Measurements from ENCODE around the gene NRL. TPM values are rescaled to one million over a fixed set of nuclear protein-coding genes. Genes with fewer than 3 reads are reported as not detected.
"Not testable (repeated sequence)": the region's sequence is repeated elsewhere in the genome, so short reads cannot be mapped to it uniquely, and the experiment has no call there.

NRL gene
- total RNA-seq, 1 experiment from 2014 or later = 1.3 TPM

DNA sequence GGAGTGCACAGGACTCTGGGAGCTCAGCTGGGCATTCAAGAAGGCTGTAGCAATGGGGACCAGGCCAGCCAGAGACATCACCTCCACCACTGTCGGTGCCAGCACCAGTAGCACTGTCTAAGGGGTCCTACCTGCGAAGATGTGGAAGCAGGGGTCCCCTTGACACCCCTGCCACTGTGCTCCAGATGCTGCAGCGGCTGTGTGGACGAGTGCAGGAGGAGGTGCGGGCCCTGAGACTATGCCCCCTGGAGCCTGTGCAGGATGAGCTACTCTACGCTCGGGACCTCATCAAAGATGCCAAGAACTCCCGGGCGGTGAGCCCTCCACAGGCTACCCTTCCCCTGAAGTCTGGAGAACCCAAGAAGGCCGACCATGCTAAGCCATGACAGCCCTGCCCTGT lies 54.3 kb downstream of the NRL start:
- in situ Hi-C loops (cut with HindIII; ENCODE audit: low sequenced_read_pairs) = no loop called here
- DNase-seq (ENCODE audit: low spot score) = no peak

DNA sequence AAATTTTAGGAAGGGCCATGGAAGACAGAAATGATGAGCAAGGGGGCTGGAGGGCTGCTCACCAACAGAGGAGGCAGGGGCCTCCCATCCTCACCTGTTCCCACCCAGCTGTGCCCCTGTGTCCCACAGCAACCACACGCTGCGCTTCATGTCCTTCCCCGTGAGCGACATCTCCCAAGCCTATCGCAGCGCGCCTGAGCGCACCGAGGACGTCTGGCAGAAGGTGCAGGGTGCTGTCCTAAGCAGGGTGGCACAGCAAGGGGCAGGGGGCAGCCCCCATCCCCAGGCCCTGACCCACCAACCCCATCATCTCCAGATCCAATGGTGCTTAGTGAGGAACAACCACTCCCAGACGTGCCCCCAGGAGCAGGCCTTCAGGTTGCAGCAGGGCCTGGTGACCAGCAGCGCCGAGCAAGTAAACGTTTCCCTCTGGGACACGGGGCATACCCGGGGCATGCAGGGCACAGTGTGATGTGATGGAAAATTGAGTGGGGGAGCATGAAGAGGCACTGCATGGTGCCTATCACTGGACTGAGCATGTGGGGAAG lies 54.8 kb downstream of the NRL start:
- DNase-seq (ENCODE audit: low spot score) = no peak
- in situ Hi-C loops (cut with HindIII; ENCODE audit: low sequenced_read_pairs) = no loop called here

DNA sequence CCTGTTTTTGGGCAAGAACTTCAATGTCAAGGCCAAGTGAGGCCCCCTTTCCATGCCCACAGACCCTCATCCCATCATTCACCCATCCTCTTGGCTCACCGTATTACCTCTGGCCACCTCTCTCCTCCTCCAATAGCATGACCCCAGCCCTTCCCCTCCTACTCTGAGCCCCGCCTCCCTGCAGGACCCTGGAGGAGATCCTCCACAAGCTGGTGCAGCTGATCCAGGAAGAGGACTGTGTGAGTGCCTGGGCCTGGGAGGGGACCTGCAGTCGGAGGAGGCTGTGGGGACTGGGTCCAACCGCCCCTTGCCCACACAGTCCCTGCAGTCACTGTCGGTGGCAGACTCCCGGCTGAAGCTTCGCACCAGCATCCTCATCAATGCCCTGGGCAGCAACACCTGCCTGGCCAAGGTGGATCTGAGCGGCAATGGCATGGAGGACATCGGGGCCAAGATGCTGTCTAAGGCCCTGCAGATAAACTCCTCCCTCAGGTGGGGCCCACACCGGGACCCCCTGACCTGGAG lies 55.7 kb downstream of the NRL start:
- in situ Hi-C loops (cut with HindIII; ENCODE audit: low sequenced_read_pairs) = no loop called here
- no peak for DNase-seq (ENCODE audit: low spot score)

DNA sequence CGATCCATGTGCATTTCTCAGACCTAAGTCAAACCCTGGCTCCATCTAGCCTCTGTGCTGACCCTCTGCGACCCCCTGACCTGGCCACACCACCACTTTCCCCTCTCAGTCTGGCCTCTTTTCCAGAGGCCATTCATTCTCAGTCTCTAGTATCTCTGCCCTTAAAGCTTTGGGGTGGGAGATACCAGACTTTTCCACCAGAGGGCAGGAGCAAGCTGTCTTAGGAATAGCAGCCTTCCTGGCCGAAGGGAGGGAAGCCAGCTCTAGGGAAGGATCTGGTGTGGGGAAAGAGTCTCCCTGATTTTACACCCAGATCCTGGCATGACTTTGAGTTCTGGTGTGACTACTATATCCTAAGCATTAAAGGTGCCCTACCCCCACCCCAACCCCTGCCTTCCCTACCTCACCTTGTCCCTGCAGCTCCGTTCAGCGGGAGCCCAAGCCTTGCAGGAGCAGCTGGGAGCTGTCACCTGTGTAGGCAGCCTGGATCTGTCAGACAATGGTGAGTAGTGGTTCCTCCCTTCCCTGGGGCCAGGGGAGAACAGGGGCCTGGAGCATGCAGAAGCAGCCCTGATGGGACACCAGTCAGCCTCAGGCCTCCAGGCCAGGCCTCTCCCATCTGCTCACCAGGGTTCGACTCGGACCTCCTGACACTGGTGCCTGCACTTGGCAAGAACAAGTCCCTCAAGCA lies 56.3 kb downstream of the NRL start:
- in situ Hi-C loops (cut with HindIII; ENCODE audit: low sequenced_read_pairs) = no loop called here
- peak; percentile 84 for DNase-seq (ENCODE audit: low spot score)

DNA sequence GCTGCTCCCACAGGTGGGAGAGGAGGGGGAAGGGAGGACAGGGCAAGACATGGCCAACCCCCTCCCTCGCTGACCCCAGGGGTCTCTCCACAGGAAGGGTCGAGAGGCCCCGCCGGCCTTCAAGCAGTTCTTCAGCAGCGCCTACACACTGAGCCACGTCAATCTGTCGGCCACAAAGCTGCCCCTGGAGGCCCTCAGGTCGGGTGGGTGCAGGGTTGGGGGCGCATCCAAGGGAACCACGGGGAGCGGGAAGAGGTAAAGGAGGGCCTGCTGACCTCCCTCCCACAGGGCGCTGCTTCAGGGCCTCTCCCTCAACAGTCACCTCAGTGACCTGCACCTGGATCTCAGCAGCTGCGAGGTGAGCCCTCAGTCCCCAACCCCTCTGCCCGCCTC lies 56.9 kb downstream of the NRL start:
- no peak for DNase-seq (ENCODE audit: low spot score)
- in situ Hi-C loops (cut with HindIII; ENCODE audit: low sequenced_read_pairs) = no loop called here

DNA sequence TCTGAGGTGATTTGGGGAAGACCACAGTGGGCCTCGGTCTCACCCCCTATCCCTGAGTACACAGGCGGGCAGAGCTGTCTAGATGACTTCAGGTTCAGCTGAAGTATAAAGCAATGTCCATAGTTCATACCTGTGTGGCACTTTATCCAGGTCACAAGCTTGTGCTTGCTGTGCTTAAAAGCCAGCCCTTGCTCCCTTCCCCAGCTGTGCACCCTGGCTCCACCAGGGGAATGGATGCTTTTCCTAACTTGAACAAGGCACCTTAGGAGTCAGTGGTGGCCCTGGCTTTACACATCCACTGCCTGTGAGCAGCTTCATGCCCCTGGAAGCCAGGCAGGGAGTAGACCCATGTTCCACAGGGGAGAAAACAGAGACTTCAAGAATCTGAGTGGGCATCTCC lies 57.5 kb downstream of the NRL start:
- in situ Hi-C loops (cut with HindIII; ENCODE audit: low sequenced_read_pairs) = no loop called here
- no peak for DNase-seq (ENCODE audit: low spot score)

DNA sequence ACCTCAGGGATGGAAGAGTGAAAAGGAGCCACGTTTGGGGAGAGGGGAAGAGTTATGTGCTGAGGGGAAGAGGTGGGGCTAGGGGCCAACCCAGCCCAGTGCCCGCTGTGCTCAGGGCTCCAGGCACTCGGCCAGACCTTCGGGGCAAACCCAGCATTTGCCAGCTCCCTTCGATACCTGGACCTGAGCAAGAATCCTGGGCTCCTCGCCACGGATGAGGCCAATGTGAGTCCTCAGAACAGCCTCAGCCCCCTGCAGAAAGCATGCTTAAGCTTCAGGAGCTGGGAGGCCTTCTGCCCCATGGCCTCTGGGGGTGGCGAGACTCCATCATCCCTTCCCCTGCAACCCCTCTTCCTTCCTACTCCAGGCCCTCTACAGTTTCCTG lies 58.0 kb downstream of the NRL start:
- in situ Hi-C loops (cut with HindIII; ENCODE audit: low sequenced_read_pairs) = no loop called here
- DNase-seq (ENCODE audit: low spot score) = no peak

DNA sequence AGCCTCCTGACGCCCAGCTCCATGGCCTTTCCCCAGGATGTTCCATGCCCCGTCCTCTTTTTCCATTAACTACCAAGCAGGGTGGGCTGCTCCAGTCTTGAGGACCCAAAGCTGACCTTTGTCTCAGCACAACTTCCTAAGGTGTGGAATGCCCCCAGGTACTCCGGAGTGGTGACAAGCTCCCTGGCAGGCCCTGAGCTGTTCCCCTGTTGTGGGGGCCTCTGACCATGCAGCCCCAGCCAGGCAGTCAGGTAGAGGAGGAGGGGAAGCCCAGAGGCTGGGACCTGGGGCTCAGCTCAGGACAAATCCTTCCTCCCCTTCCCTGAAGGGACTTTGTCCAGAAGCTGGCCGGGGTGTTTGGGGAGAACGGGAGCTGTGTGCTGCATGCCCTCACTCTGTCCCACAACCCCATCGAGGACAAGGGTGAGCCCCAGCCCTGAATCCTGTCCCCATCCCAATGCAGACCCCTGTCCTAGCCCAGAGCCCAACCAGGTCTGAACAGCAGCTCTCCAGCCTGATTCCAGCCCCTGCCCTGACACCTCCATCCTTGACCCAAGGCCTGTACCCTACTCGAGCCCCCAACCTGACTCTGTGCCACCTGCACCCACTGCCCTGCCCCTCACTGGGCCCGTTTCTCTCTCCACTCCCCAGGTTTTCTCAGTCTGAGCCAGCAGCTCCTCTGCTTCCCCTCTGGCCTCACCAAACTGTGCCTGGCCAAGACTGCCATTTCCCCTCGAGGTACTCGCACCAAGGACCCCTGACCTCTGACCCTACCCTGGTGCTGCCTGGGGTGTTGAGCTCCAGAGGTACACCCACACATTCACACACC lies 58.6 kb downstream of the NRL start:
- in situ Hi-C loops (cut with HindIII; ENCODE audit: low sequenced_read_pairs) = no loop called here
- DNase-seq (ENCODE audit: low spot score) = no peak

DNA sequence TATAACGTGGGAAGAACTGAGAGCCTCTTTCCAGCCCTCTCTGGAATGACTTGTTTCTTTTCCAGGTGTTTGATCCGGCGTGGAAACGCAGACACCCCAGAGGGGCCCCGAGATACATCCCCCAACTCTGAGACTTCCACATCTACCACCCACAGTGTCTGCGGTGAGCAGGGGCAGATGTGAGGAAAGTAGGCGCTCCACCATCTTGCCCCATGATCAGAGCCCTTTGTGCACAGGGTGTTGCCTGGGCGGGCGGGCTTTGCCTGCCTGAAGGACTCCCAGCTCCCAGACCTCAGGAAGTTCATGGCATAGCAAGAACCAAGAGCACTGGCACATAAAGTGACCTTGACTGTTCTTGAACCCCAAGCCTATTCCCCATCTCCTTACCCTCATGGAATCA lies 60.1 kb downstream of the NRL start:
- in situ Hi-C loops (cut with HindIII; ENCODE audit: low sequenced_read_pairs) = no loop called here
- no peak for DNase-seq (ENCODE audit: low spot score)

DNA sequence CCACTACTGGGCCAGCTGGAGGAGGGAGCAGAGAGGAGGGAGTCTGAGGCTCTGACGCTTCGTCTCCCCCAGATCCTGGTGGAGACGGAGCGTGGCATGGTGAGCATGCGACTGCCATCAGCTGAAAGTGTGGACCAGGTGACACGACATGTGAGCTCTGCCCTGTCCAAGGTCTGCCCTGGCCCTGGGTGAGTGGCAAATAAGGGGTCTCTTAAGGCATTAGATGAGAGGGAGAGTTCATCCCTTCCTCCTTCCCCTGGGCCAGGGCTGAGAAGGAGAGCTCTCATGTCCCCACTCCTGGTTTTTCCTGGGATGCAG lies 60.5 kb downstream of the NRL start:
- in situ Hi-C loops (cut with HindIII; ENCODE audit: low sequenced_read_pairs) = no loop called here
- DNase-seq (ENCODE audit: low spot score) = no peak

DNA sequence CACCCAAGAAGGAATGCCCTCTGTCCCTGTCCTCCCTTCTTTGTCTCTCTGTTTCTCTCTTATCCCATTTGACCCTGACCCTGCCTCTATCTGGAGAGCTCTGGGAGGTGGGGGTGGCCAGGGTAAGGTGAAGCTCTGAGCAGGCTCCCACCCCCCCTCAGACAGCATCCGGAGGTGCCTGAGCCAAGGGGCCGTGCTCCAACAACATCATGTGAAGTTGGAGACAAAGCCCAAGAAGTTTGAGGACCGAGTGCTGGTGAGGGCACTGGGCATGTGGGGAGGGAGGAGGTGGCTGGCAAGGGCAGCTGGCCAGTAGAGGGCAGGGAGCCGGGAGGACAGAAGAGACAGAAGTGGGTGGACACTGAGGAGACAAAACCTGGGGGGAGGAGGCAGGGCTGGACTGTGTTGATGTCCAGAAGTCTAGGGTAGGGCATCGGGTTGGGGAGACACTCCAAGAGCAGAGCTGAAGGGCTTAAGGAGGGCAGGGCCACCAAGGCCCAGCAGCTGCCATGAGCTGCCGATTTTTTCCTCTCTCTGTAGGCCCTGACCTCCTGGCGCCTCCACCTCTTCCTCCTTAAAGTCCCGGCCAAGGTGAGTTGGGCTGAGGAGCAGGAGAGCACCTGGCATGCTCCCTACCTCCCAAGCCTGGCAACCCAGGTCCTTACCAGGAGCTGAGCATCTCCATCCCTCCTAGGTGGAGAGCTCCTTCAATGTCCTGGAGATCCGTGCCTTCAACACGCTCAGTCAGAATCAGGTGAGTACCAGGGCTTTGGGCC lies 61.0 kb downstream of the NRL start:
- in situ Hi-C loops (cut with HindIII; ENCODE audit: low sequenced_read_pairs) = no loop called here
- peak; percentile 21 for DNase-seq (ENCODE audit: low spot score)

DNA sequence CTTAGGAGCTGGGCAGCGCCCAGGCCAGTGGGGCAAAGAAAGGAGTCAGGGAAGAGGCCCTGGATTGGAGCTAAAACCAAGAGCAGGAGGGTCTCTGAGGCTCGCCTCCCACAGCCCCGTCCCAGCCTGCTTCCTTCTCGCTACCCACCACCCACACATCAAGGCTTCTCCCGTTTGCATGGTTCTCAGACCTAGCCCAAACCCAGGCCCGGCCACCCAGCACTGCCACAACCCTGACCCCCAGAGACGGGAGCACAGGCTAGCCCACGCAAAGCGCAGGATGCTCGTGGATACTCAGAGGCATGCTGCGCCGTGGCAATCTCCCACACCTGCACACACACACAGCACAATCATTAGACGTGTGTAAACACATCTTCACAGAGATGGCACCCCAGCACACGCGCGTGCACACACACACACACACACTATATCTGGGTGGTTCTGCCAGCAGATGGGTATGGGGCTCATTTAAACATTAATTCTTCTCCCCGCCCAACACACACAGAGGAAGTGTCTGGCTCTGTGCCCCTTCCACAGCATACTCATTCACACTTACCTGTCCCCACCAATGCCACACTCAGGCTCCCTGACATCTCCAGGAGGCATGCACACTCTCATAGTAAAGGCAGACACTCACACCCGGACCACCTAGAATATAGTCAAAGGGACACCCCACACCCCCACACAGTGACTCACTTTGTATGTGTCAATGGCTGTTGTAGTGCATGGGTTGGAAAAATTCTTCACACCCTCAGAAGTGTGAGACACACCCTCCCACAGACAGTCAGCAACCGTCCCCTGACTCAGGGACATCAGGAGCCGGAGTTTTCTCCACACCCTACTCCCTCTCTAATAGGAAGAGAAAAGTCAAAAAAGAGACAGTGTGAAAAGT lies 61.8 kb downstream of the NRL start:
- peak; percentile 12 for DNase-seq (ENCODE audit: low spot score)
- in situ Hi-C loops (cut with HindIII; ENCODE audit: low sequenced_read_pairs) = no loop called here

DNA sequence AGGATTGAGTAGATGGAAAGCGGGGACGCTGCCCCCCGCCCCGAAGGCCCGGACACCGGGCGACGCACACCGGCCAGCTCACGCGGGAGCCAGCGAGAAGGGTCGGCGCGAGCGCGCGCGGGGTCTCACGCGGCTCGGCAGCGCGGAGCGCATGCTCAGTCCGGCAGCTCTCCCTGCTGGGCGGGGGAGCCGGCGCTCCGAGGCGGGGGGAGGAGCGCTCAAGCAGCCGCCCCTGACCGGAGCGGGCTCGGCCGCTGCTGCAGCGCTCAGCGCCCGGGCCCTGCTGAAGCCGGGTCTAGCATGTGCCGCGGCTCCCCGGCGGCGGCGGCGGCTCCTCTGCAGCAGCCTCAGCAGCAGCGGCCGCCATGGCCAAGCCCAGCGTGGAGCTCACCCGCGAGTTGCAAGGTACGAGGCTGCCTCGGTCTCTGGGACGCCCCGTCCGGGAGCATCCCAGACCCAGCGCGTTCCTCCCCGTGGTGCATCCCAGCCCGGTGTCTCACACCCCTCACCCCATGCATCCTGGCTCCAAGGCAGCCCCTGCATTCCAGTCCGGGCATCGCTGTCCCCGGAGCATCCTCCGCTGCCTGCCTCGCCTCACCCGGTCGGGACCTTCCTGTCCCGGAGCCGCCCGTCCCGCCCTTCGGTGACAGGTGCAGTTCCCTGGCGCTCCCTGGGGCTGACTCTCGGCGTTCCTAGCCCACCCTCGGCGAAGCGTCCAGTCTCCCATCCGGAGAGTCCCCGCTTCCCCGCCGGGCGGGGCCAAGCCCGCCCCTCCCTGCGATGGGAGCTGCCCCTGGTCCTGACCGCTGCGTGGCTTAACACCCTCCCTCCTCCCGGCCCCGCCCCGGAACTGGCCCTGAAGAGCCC lies 62.7 kb downstream of the NRL start, which contains the start of gene CARMIL3:
TSS of gene CARMIL3 (plus strand) at position 221 of the 867 bp plus-strand sequence. CDS start at position 366, 145 bp downstream.
- in situ Hi-C loops (cut with HindIII; ENCODE audit: low sequenced_read_pairs) = no loop called here
- DNase-seq (ENCODE audit: low spot score) = peak; percentile 80

DNA sequence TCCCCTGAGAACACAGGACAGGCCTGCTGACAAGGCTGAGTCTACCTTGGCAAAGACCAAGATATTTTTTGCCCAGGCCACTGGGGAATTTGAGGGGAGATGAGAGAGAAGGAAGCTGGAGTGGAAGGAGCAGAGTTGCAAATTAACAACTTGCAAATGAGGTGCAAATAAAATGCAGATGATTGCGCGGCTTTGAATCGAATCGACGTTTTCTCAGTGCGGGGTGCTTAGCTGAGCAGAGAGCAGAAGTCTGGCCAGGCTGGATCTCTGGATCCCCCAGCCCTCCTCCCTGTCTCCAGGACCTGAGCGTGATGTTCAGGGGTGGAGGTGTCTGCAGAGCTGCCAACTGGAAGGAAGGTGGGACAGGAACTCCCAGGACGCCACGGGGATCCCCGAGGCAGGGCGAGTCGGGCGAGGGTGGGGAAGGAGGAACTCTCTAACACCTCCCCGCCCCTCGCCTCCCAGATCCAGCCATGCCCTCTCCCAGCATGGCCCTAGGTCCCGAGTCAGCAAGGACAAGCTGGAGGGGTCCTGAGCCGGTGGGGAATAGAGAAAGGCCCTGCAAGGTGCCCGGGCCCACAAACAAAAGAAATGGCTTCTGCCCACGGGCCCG lies 63.5 kb downstream of the NRL start:
- in situ Hi-C loops (cut with HindIII; ENCODE audit: low sequenced_read_pairs) = no loop called here
- DNase-seq (ENCODE audit: low spot score) = peak; percentile 59

DNA sequence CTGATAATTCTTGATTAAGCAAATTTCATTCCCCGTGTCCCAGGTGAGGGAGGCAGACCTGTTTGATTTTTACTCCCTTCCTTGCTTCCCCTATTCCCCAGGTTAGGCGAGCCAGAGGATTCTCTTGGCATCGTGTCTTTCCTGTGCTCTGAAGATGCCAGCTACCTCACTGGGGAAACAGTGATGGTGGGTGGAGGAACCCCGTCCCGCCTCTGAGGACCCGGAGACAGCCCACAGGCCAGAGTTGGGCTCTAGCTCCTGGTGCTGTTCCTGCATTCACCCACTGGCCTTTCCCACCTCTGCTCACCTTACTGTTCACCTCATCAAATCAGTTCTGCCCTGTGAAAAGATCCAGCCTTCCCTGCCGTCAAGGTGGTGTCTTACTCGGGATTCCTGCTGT lies 64.0 kb downstream of the NRL start:
- in situ Hi-C loops (cut with HindIII; ENCODE audit: low sequenced_read_pairs) = not testable (repeated sequence)

DNA sequence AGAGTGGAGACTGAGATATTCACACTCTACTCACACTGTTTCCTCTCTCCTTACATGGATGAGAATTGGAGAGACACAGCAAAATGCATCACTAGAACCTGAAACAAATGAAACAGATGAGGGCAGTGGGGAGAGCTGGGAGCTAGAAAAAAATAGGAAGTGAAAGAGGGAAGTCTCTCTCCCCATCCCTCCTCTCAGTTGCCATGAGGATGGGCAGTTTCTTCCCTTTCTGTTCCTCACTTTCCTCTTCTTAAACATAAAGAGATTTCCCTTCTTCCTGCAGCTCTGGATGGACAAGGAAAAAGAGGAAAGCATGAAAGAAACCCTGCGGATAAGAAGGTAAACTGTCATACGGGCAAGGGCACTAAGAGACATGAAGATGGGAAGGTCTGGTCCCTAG lies 65.7 kb downstream of the NRL start:
- in situ Hi-C loops (cut with HindIII; ENCODE audit: low sequenced_read_pairs); DNase-seq (ENCODE audit: low spot score): not testable (repeated sequence)

More for the DNA sequence above, 64.0 kb downstream of the NRL start:
- peak; percentile 20 for DNase-seq (ENCODE audit: low spot score)

DNA sequence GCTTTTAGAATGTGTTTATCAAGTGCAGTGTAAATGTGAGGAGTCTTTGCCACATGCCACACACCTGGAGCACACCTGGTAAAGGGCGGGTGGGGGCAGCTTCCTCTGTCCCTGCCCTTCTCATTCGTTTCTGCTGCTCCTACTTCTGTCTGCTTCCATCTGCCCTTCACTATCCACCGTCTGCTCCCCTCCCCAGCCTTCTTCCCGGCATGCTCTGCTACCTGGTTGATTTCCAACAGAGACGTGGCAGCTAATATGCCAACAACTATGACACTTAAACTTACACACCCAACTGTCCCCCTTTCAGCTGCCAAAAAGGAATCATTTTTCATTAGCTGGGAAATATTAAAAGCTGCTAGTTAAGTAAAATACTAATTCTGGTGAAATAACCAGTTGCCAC lies 72.0 kb downstream of the NRL start:
- in situ Hi-C loops (cut with HindIII; ENCODE audit: low sequenced_read_pairs) = no loop called here
- DNase-seq (ENCODE audit: low spot score) = peak; percentile 24

Data from G401 (cell line).